GM08714 (cell line): ENCODE data around the gene HPSE2.
"Not testable (repeated sequence)": the region's sequence is repeated elsewhere in the genome, so short reads cannot be mapped to it uniquely, and the experiment has no call there.

Experiments
- H3K4me3 ChIP-seq: fragments of 200-500 bp; sonication (Bioruptor generic); 2 replicates; pipeline ENCODE4 v1.5.1; 2014; ENCODE audit warnings: mild to moderate bottlenecking, low read length, inconsistent platforms
- ZNF274 ChIP-seq: IDR thresholded peaks from 2 replicates; pipeline ENCODE4 v1.6.1; 2012; ENCODE audit warnings: mild to moderate bottlenecking, low read depth, low read length

HPSE2 gene

DNA sequence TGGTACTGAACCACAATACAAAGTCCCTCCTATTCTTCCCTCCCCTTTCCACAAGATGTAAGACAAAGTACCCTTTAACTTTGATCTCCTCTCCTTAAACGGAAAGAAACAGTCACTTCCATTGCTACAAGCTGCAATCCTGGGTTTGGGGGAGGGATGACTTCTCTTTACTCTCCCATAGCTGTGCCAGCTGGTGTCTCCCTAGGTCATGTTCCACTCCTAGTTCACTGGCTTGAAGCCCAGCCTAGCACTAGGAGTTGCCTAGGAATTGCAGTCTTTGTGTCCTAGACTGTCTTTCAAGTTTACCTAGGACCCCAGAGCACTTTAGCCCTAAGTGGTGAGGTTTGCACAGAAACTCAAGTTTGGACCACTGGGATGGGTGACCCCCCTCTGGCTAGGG lies 311.1 kb downstream of the HPSE2 start:
- H3K4me3 ChIP-seq: no peak overlapping the region
- TF ChIP-seq ZNF274: no peak

GRCh38 chr10:98921316-98921715 lies 314.3 kb downstream of the HPSE2 start:
- H3K4me3 ChIP-seq: no peak overlapping the region
- TF ChIP-seq ZNF274: no peak

GRCh38 chr10:98920807-98921206 lies 314.8 kb downstream of the HPSE2 start:
- no peak for TF ChIP-seq ZNF274
- no peak overlapping the region for H3K4me3 ChIP-seq

DNA sequence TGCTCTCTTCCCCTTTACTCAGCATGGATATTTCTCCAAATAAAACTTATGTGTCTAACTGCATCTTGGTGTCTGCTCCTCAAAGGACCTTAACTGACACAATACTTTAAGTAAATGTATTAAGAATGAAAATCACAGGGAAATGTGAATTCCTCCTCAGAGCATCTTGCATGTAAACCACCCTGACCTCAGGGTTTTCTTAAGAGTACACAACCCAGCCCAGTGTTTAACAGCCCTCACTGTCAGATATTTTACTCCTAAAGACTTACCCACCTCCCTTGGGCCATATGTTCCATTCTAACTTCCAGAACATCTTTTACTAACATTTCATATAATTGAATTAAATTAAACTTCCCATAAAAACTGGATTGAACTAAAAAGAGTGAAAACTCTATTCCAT lies 315.3 kb downstream of the HPSE2 start:
- TF ChIP-seq ZNF274: no peak
- no peak overlapping the region for H3K4me3 ChIP-seq

DNA sequence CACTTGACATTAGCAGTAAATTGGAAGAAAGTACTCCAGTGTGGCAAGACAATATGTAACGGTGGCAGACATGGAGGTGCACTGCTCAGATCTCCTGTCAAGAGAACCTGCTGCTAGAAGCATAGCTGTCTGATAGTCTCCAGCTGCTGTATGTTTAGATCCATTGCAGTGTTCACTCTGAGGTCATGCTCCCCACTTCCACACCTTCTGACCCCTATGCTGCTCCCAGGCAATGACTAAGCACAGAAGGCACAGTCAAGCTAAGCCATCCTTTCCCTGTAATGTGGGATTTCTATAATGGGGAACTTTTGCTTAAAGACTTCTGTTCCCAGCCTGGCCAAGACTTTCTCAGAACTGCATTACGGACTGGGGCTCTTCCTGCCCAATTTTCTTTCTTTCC lies 315.8 kb downstream of the HPSE2 start:
- no peak overlapping the region for H3K4me3 ChIP-seq
- TF ChIP-seq ZNF274: no peak

DNA sequence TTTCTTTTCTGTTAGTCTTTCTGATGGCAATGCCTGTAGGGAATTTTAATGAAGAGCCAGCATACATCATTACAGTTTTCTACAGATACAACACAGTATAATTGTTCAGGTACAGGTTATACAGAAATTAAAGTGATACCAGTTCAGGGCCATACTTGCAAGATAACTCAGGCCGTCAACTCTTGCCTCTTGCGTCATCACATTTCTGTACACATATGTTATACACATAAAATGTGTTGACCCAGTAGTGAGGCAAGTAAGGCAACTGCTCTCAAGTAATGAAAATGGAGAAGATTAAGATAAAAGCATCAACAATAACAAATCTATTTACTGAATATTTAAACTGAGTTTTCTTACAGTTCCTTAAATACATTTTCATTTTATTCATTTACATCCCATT lies 317.8 kb downstream of the HPSE2 start:
- no peak overlapping the region for H3K4me3 ChIP-seq
- no peak for TF ChIP-seq ZNF274

- no peak overlapping the region for H3K4me3 ChIP-seq
- no peak for TF ChIP-seq ZNF274
Observed at GRCh38 chr10:98916526-98917125, 319.0 kb downstream of the HPSE2 start.

- no peak for TF ChIP-seq ZNF274
- no peak overlapping the region for H3K4me3 ChIP-seq
Observed at GRCh38 chr10:98915911-98916310, 319.7 kb downstream of the HPSE2 start.

- no peak for TF ChIP-seq ZNF274
- no peak overlapping the region for H3K4me3 ChIP-seq
Observed at GRCh38 chr10:98910546-98910945, 325.1 kb downstream of the HPSE2 start.

DNA sequence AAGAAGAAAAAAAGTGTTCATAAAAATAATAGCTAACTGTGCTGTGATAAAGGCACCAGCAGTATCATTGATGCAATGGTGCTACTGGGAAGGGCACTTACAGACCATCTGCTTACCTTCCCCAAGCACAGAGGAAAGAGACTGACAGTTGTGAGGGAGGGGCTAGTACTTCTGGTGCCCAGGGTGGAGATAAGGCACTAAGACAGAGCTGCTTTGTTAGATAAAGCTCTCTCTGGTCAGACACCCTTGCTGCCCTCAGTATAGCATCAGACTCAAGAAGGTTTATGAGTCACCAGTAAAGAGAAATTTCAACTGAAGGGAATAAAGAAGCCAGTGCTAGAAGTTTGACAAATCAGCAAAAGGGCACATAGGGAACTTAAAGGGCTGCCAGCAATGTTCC lies 325.6 kb downstream of the HPSE2 start:
- no peak for TF ChIP-seq ZNF274
- no peak overlapping the region for H3K4me3 ChIP-seq

GRCh38 chr10:98908868-98909267 lies 326.8 kb downstream of the HPSE2 start:
- H3K4me3 ChIP-seq: no peak overlapping the region
- no peak for TF ChIP-seq ZNF274

GRCh38 chr10:98908247-98908646 lies 327.4 kb downstream of the HPSE2 start:
- not testable (repeated sequence) for H3K4me3 ChIP-seq

DNA sequence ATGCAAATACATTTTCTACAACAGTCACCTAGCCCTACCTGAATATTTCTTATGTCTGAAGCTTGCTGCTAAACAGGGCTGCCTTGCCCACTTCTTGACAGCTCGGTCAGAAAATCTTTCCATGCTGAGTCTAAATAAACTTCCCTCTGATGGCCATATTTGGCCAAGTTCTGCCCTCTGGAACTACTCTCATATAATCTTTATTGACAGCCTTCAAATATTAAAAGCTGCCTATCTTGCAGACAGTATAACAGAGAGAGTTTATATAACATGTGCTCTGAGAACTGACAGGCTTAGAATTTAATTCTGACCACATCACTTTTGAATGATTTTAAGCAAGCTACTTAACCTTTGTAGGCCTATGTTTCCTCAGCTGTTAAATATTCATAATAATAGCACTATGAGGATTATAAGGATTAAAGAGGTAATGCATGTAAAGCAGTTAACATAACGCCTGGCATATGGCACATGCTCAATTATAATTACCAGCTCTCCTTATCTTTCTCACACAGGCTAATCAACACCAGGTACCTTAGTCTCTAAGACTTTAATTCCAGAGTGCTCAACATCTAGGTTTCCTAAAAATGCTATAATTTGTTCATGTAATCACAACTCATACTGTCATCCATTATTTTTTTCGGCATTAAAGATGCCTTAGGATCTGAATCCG lies 334.1 kb downstream of the HPSE2 start:
- H3K4me3 ChIP-seq: no peak overlapping the region
- TF ChIP-seq ZNF274: no peak

- no peak for TF ChIP-seq ZNF274
- no peak overlapping the region for H3K4me3 ChIP-seq
Observed at GRCh38 chr10:98899018-98899417, 336.6 kb downstream of the HPSE2 start.

GRCh38 chr10:98892523-98892922 lies 343.1 kb downstream of the HPSE2 start:
- H3K4me3 ChIP-seq: no peak overlapping the region
- TF ChIP-seq ZNF274: no peak

- no peak overlapping the region for H3K4me3 ChIP-seq
- no peak for TF ChIP-seq ZNF274
Observed at GRCh38 chr10:98886686-98887085, 349.0 kb downstream of the HPSE2 start.
